HEK293 (cell line): ENCODE measurements around the gene ENGASE.

Experiments
- CTCF ChIP-seq: fragments of 450-650 bp; formaldehyde crosslinking; IDR thresholded peaks from 2 replicates; pipeline ENCODE4 v1.5.1; 2016; ENCODE audit warnings: missing biosample characterization, missing genetic modification characterization
- ZBTB20 ChIP-seq: fragments of 450-650 bp; formaldehyde crosslinking; IDR thresholded peaks from 2 replicates; pipeline ENCODE4 v1.5.1; 2016; ENCODE audit warnings: missing biosample characterization, missing genetic modification characterization
- ZNF223 ChIP-seq: fragments of 450-650 bp; formaldehyde crosslinking; IDR thresholded peaks from 2 replicates; pipeline ENCODE4 v1.5.1; 2016; ENCODE audit warnings: missing biosample characterization, missing genetic modification characterization

- TF ChIP-seq ZBTB20 (tag by site-specific recombination) = no peak
- TF ChIP-seq ZNF223 (tag by site-specific recombination) = no peak
- no peak for TF ChIP-seq CTCF (tag by site-specific recombination)
Measured at GRCh38 chr17:79052131-79052530, 22.5 kb upstream of the ENGASE start.
